ENCODE measurements around the gene ADIG.

The ADIG gene

DNA sequence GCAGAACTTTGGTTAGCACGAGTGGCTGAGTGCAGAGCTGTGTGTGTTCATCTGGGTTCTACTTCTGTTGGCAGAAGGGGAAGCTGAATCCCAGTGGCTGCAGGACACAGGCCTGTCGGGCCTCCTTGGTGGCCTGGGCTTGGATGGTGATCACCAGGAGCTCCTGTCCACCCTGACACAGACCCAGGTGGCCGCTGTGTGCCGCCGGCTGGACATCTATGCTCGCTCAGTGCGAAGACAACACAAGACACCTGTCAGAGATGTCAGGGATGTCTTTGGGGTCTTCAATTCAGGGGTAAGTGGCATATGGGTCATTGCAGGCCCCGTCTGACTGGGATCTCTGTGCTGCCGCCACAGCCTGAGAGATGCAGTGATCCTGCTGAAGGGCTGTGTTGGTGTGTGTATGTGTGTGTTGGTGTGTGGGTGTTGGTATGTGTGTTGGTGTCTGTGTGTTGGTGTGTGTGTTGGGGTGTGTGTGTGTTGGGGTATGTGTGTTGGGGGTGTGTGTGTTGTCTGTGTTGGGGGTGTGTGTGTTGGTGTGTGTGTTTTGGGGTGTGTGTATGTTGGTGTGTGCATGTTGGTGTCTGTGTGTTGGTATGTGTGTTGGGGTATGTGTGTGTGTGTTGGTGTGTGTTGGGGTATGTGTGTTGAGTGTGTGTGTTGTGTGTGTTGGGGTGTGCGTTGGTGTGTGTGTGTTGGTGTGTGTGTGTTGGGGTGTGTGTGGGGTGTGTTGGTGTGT is 46.1 kb downstream of the ADIG start:
- POLR2A ChIA-PET, result no interaction called here
- CTCF ChIA-PET, result no interaction called here

DNA sequence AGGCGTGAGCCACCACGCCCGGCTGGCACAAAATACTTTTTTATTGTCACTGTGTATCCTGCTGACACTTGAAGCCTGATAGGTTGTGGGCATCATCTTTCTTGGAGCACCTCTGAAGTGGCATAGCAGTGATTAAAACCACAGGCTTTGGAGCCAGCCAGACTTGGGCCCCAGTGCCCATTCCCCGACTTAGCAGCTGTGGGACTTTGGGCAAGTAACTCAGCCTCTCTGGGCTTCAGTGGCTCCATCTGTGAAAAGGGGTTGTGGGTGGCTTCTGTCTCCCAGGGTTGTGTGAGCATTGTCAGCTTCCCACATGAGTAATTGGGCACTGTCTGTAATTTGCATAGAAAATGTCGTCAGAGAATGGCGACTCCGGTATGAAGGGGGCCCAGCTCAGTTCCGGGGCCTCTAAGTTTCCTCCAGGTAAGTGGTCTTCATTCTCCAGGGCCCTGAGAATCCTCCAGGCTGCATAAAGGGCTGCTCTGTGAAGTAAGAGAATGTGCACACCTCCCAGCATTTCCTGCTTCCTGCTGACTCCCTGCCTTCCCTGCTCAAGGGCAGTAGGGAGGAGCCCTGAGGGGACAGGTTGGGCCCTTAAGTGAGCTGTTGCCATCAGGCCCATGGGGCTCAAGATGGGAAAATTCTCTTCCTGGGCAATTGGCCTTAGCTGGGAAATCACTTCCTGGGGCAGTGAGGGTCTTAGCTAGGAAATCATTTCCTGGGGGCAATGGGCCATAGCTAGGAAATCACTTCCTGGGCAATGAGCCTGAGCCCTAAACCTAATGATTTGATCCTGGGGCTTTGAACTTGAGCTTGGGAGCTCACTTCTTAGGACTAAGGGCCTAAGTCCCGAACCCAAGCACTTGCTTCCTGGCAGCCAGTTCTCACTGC is 47.8 kb downstream of the ADIG start:
- TF ChIP-seq, protein P1, sequence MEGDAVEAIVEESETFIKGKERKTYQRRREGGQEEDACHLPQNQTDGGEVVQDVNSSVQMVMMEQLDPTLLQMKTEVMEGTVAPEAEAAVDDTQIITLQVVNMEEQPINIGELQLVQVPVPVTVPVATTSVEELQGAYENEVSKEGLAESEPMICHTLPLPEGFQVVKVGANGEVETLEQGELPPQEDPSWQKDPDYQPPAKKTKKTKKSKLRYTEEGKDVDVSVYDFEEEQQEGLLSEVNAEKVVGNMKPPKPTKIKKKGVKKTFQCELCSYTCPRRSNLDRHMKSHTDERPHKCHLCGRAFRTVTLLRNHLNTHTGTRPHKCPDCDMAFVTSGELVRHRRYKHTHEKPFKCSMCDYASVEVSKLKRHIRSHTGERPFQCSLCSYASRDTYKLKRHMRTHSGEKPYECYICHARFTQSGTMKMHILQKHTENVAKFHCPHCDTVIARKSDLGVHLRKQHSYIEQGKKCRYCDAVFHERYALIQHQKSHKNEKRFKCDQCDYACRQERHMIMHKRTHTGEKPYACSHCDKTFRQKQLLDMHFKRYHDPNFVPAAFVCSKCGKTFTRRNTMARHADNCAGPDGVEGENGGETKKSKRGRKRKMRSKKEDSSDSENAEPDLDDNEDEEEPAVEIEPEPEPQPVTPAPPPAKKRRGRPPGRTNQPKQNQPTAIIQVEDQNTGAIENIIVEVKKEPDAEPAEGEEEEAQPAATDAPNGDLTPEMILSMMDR (IDR thresholded peaks at IDR 0.05; ENCODE audit: control extremely low read depth, extremely low read depth, low read depth, missing control alignments), result no peak
- ChIA-PET POLR2A (no interaction called here), CTCF (interaction anchor here (0.8 to 1.6 kb wide), 5 partner anchors 9 to 422 kb away, joined by 3 to 5 read pairs (median 3); no protein-coding TSS in a partner anchor)
- no peak for DNase-seq (ENCODE audit: extremely low spot score)

More for the DNA sequence above, 46.1 kb downstream of the ADIG start:
- TF ChIP-seq, protein P1 (IDR thresholded peaks at IDR 0.05; ENCODE audit: control extremely low read depth, extremely low read depth, low read depth, missing control alignments), result no peak
- no peak for DNase-seq (ENCODE audit: extremely low spot score)

DNA sequence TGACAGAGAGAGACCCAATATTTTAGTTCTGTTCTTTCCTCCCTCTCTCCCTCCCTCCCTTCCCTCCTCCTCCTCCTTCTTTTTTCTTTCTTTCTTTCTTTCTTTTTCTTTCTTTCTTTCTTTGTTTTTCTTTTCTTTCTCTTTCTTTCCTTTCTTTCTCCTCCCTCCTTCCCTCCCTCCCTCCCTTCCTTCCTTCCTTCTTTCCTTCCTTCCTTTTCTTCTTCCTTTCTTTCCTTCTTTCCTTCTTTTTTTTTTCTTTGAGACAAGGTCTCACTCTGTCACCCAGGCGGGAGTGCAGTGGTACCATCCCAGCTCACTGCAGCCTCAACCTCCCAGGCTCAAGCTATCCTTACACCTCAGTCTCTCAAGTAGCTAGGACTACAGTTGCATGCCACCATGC is 49.0 kb downstream of the ADIG start:
- CTCF ChIA-PET, result interaction anchor here (0.8 to 1.5 kb wide), 4 partner anchors 13 to 420 kb away, joined by 3 to 4 read pairs (median 4); no protein-coding TSS in a partner anchor
- DNase-seq (ENCODE audit: extremely low spot score), result no peak
- TF ChIP-seq, protein P1 (IDR thresholded peaks at IDR 0.05; ENCODE audit: control extremely low read depth, extremely low read depth, low read depth, missing control alignments), result no peak
- POLR2A ChIA-PET, result no interaction called here

DNA sequence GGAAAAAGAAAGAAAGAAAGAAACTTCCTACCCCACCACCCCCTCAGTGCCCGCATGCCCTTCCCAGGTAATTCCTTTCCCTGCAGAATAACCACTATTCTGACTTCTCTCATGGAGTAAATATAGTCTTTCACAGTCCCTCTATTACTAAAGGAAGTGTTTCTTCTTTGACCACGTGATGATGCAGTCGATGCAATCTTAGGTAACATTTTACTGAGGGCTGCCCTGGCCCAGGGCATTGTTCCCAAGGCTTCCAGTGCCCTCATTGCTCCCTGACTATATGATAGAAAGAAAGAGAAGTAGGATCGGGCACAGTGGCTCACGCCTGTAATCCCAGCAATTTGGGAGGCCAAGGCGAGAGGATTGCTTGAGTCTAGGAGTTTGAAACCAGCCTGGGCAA is 49.7 kb downstream of the ADIG start:
- POLR2A ChIA-PET, result no interaction called here
- DNase-seq (ENCODE audit: extremely low spot score), result no peak
- TF ChIP-seq, protein P1 (IDR thresholded peaks at IDR 0.05; ENCODE audit: control extremely low read depth, extremely low read depth, low read depth, missing control alignments), result no peak
- CTCF ChIA-PET, result interaction anchor here (0.9 to 1.2 kb wide), 2 partner anchors 12 to 15 kb away, joined by 3 to 4 read pairs; no protein-coding TSS in a partner anchor

DNA sequence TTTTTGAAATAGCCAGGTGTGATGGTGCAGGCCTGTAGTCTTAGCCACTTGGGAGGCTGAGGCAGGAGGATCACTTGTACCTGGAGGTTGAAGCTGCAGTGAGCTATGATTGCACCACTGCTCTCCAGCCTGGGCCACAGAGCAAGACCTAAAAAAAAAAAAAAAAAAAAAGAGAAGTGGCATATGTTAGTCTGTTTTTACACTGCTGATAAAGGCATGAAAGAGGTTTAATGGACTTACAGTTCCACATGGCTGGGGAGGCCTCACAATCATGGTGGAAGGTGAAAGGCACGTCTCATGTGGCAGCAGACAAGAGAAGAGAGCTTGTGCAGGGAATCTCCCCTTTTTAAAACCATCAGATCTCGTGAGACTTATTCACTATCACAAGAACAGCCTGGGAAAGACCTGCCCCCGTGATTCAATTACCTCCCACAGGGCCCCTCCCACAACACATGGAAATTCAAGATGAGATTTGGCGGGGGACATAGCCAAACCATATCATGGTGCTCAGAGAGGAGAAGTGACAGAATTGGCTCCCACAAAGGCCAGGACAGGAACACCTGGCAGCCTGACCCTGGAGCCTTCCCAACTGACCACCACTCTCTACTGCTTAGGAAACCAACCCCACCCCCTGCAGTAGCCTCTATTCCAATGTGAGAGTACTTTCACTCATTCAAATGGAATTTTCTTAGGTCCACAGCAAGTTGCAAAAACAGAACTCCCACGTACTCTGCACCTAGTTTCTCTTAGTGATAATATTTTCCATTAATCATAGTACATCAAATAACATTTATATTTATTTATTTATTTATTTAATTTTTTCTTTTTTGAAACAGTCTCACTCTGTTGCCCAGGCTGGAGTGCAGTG is 50.4 kb downstream of the ADIG start:
- no peak for DNase-seq (ENCODE audit: extremely low spot score)
- ChIA-PET CTCF (interaction anchor here (0.9 to 4.8 kb wide), 2 partner anchors 13 to 15 kb away, joined by 3 to 44 read pairs; no protein-coding TSS in a partner anchor), POLR2A (no interaction called here)
- TF ChIP-seq, protein P1 (IDR thresholded peaks at IDR 0.05; ENCODE audit: control extremely low read depth, extremely low read depth, low read depth, missing control alignments), result no peak
